Cardiac muscle cell (in vitro differentiated cells and primary cell): Measurements from ENCODE around the gene MRTFA. TPM values are rescaled to one million over a fixed set of nuclear protein-coding genes. Genes with fewer than 3 reads are reported as not detected.

Experiments
- DNase-seq, 2 donors: peaks; one replicate each; pipeline versions ENCODE4 v3.0.0 to v3.0.0-alpha.2; 2010 to 2017; ENCODE audit warnings: low read depth in 1 of 2, low spot score in 1 of 2
- H3K27ac ChIP-seq: fragments of 200-600 bp; sonication (generic); 2 replicates; pipeline ENCODE4 v1.5.1; 2016
- H3K27me3 ChIP-seq: fragments of 200-600 bp; sonication (generic); 2 replicates; pipeline ENCODE4 v1.6.0; 2016; ENCODE audit warnings: control low read depth
- H3K36me3 ChIP-seq: fragments of 200-600 bp; sonication (generic); 2 replicates; pipeline ENCODE4 v1.5.1; 2016; ENCODE audit warnings: control low read depth
- H3K4me1 ChIP-seq: fragments of 200-600 bp; sonication (generic); 2 replicates; pipeline ENCODE4 v1.8.1; 2017; ENCODE audit warnings: low read depth, mild to moderate bottlenecking, mixed run types
- H3K4me3 ChIP-seq: fragments of 200-600 bp; sonication (generic); 2 replicates; pipeline ENCODE4 v1.5.1; 2016; ENCODE audit warnings: mild to moderate bottlenecking
- H3K9me3 ChIP-seq: fragments of 200-600 bp; sonication (generic); 2 replicates; pipeline ENCODE4 v1.5.1; 2017; ENCODE audit warnings: low read depth, mild to moderate bottlenecking, control low read depth
- CTCF ChIP-seq: IDR thresholded peaks from 2 replicates; pipeline ENCODE4 v1.5.1; 2012; ENCODE audit warnings: low read depth, mild to moderate bottlenecking, low read length
- polyA plus RNA-seq: library from polyadenylated mRNA; unstranded; fragments of >200 nt; fragmentation: Nextera tagmentation; extraction: Ambion mirVana; gene quantifications from 2 replicates; pipeline ENCODE4 v1.2.1, GENCODE V29; 2016
- total RNA-seq: library from RNA; depleted of rRNA; stranded (reverse); fragments of >200 nt; gene quantifications from 2 replicates; pipeline ENCODE4 v1.2.3, GENCODE V29; 2016

MRTFA gene
- total and polyA plus RNA-seq, 2 experiments from 2014 or later = 32.6 to 116 TPM

GRCh38 chr22:40400159-40400558 is 236.4 kb downstream of the MRTFA start:
- no peak overlapping the region for H3K4me3 ChIP-seq
- H3K36me3 ChIP-seq = peaks cover 11% of the 10 kb centered on the region
- H3K27me3 ChIP-seq = no peaks in the 10 kb centered on the region
- H3K4me1 ChIP-seq = peaks cover 13% of the 10 kb centered on the region
- TF ChIP-seq CTCF = no peak
- DNase-seq = no peak
- peak overlapping the region; percentile 47 for H3K27ac ChIP-seq
- H3K9me3 ChIP-seq = no peaks in the 10 kb centered on the region

GRCh38 chr22:40399621-40400020 is 236.9 kb downstream of the MRTFA start:
- H3K27ac ChIP-seq = peak overlapping the region; percentile 47

GRCh38 chr22:40397396-40397795 is 239.1 kb downstream of the MRTFA start:
- H3K27me3 ChIP-seq = no peaks in the 10 kb centered on the region
- DNase-seq = peak in 1 of 2 donors; percentile 58
- no peak overlapping the region for H3K27ac ChIP-seq
- peaks cover 8% of the 10 kb centered on the region for H3K36me3 ChIP-seq
- H3K9me3 ChIP-seq = no peaks in the 10 kb centered on the region
- no peak overlapping the region for H3K4me3 ChIP-seq
- no peak for TF ChIP-seq CTCF
- H3K4me1 ChIP-seq = peaks cover 6% of the 10 kb centered on the region

More at GRCh38 chr22:40399621-40400020, 236.9 kb downstream of the MRTFA start:
- Histone ChIP-seq H3K9me3 (no peaks in the 10 kb centered on the region), H3K4me1 (peaks cover 12% of the 10 kb centered on the region), H3K27me3 (no peaks in the 10 kb centered on the region), H3K4me3 (no peak overlapping the region), H3K36me3 (peaks cover 11% of the 10 kb centered on the region)
- no peak for TF ChIP-seq CTCF
- peak in 1 of 2 donors; percentile 17 for DNase-seq

- no peaks in the 10 kb centered on the region for H3K9me3 ChIP-seq
- no peak overlapping the region for H3K4me3 ChIP-seq
- DNase-seq = peak in 1 of 2 donors; percentile 89
- no peaks in the 10 kb centered on the region for H3K27me3 ChIP-seq
- H3K4me1 ChIP-seq = peaks cover 6% of the 10 kb centered on the region
- peaks cover 3% of the 10 kb centered on the region for H3K36me3 ChIP-seq
- TF ChIP-seq CTCF = no peak
- H3K27ac ChIP-seq = no peak overlapping the region
Measured at GRCh38 chr22:40396882-40397281, 239.6 kb downstream of the MRTFA start.

GRCh38 chr22:40395607-40396006 is 240.9 kb downstream of the MRTFA start:
- DNase-seq = no peak
- Histone ChIP-seq H3K27ac (no peak overlapping the region), H3K36me3 (no peaks in the 10 kb centered on the region), H3K4me3 (no peak overlapping the region), H3K4me1 (peaks cover 6% of the 10 kb centered on the region), H3K9me3 (no peaks in the 10 kb centered on the region), H3K27me3 (no peaks in the 10 kb centered on the region)
- no peak for TF ChIP-seq CTCF

- Histone ChIP-seq H3K36me3 (no peaks in the 10 kb centered on the region), H3K9me3 (no peaks in the 10 kb centered on the region), H3K4me3 (no peak overlapping the region), H3K27me3 (no peaks in the 10 kb centered on the region), H3K4me1 (peaks cover 2% of the 10 kb centered on the region), H3K27ac (no peak overlapping the region)
- DNase-seq = no peak
- no peak for TF ChIP-seq CTCF
Measured at GRCh38 chr22:40394607-40395006, 241.9 kb downstream of the MRTFA start.
